Activated CD8-positive, alpha-beta memory T cell treated with anti-CD3 and anti-CD28 coated beads for 36 hours (primary cell): ENCODE data around the gene NCEH1. TPM values are rescaled to one million over a fixed set of nuclear protein-coding genes. Genes with fewer than 3 reads are reported as not detected.
"Not testable (repeated sequence)": the region's sequence is repeated elsewhere in the genome, so short reads cannot be mapped to it uniquely, and the experiment has no call there.

Source experiments
- CTCF ChIA-PET: fragments of 350-600 bp; sonication (Branson Sonifier 250); formaldehyde crosslinking; loops from one replicate; lab custom pipeline; 2021; ENCODE audit warnings: antibody characterized with exemption; lab: Charles Lee
- POLR2A ChIA-PET: fragments of 350-600 bp; sonication (Branson Sonifier 250); formaldehyde crosslinking; loops from one replicate; lab custom pipeline; 2021; ENCODE audit warnings: antibody characterized with exemption; lab: Charles Lee
- total RNA-seq, 2 experiments: library from RNA; stranded (reverse); gene quantifications; one replicate each; pipeline ENCODE4 v1.2.3, GENCODE V29; 2021

Gene NCEH1
- total RNA-seq, 2 experiments from 2014 or later = 10.5 to 11.2 TPM

GRCh38 chr3:172688588-172688987, 22.3 kb downstream of the NCEH1 start:
- POLR2A ChIA-PET = no interaction called here
- CTCF ChIA-PET = interaction anchor here (0.9 kb wide), 1 partner anchor 15 kb away, joined by 4 read pairs; no protein-coding TSS in a partner anchor

GRCh38 chr3:172687501-172687900, 23.4 kb downstream of the NCEH1 start:
- ChIA-PET CTCF (interaction anchor here (1.7 kb wide), 1 partner anchor 11 kb away, joined by 4 read pairs; no protein-coding TSS in a partner anchor), POLR2A (no interaction called here)

GRCh38 chr3:172685331-172686214, 25.3 kb downstream of the NCEH1 start:
- POLR2A ChIA-PET = no interaction called here
- CTCF ChIA-PET = interaction anchor here (1.5 kb wide), 1 partner anchor 12 kb away, joined by 4 read pairs; no protein-coding TSS in a partner anchor

GRCh38 chr3:172680684-172681083, 30.2 kb downstream of the NCEH1 start:
- CTCF ChIA-PET = interaction anchor here (0.6 kb wide), 1 partner anchor 56 kb away, joined by 3 read pairs; no protein-coding TSS in a partner anchor
- POLR2A ChIA-PET = no interaction called here

GRCh38 chr3:172679599-172679998, 31.3 kb downstream of the NCEH1 start:
- ChIA-PET CTCF (no interaction called here), POLR2A (no interaction called here)

GRCh38 chr3:172678068-172678467, 32.8 kb downstream of the NCEH1 start:
- POLR2A ChIA-PET = no interaction called here
- CTCF ChIA-PET = no interaction called here

- ChIA-PET POLR2A (no interaction called here), CTCF (interaction anchor here (1.2 to 1.6 kb wide), 2 partner anchors 10 to 11 kb away, joined by 3 to 4 read pairs; no protein-coding TSS in a partner anchor)
These were observed 34.5 kb downstream of the NCEH1 start for GRCh38 chr3:172676196-172676922.

GRCh38 chr3:172675441-172676193, 35.2 kb downstream of the NCEH1 start:
- POLR2A ChIA-PET = no interaction called here
- CTCF ChIA-PET = interaction anchor here (1.6 kb wide), 1 partner anchor 12 kb away, joined by 4 read pairs; no protein-coding TSS in a partner anchor

- POLR2A ChIA-PET = no interaction called here
- CTCF ChIA-PET = interaction anchor here (0.5 to 1.7 kb wide), 11 partner anchors 9 to 402 kb away, joined by 3 to 6 read pairs (median 4); partner anchors contain the start of gene NCEH1
These were observed 37.6 kb downstream of the NCEH1 start for GRCh38 chr3:172673210-172673679.

- CTCF ChIA-PET = interaction anchor here (0.8 to 1.8 kb wide), 4 partner anchors 12 to 192 kb away, joined by 3 to 5 read pairs (median 4); no protein-coding TSS in a partner anchor
These were observed 41.8 kb downstream of the NCEH1 start for GRCh38 chr3:172669021-172669420.

GRCh38 chr3:172666873-172667694, 43.8 kb downstream of the NCEH1 start:
- CTCF ChIA-PET = interaction anchor here (0.6 to 1.6 kb wide), 9 partner anchors 21 to 334 kb away, joined by 3 to 4 read pairs (median 3); no protein-coding TSS in a partner anchor
- POLR2A ChIA-PET = interaction anchor here (0.7 kb wide), 1 partner anchor 215 kb away, joined by 4 read pairs; no protein-coding TSS in a partner anchor

More at GRCh38 chr3:172669021-172669420, 41.8 kb downstream of the NCEH1 start:
- POLR2A ChIA-PET = no interaction called here

GRCh38 chr3:172666181-172666872, 44.5 kb downstream of the NCEH1 start:
- ChIA-PET CTCF (interaction anchor here (0.6 to 1.6 kb wide), 8 partner anchors 11 to 333 kb away, joined by 3 to 4 read pairs (median 3); no protein-coding TSS in a partner anchor), POLR2A (no interaction called here)

- POLR2A ChIA-PET = not testable (repeated sequence)
- CTCF ChIA-PET = interaction anchor here (1.0 kb wide), 1 partner anchor 11 kb away, joined by 3 read pairs; no protein-coding TSS in a partner anchor
These were observed 45.4 kb downstream of the NCEH1 start for GRCh38 chr3:172665510-172665909.

- CTCF ChIA-PET = not testable (repeated sequence)
These were observed 50.4 kb downstream of the NCEH1 start for GRCh38 chr3:172660421-172660820.

GRCh38 chr3:172659246-172660002, 51.4 kb downstream of the NCEH1 start:
- CTCF ChIA-PET = no interaction called here
- POLR2A ChIA-PET = no interaction called here

More at GRCh38 chr3:172660421-172660820, 50.4 kb downstream of the NCEH1 start:
- POLR2A ChIA-PET = not testable (repeated sequence)
